NCI-H1436 treated with DMSO at 0.1 percent for 48 hours (cell line): ENCODE measurements around the gene IKZF2.
"Not testable (repeated sequence)": the region's sequence is repeated elsewhere in the genome, so short reads cannot be mapped to it uniquely, and the experiment has no call there.

Experiments used
- DNase-seq: peaks from one replicate; lab custom pipeline; 2025; lab: John Stamatoyannopoulos, UW

The IKZF2 gene

GRCh38 chr2:213034585-213034984, 116.8 kb downstream of the IKZF2 start:
- DNase-seq, result no peak

- no peak for DNase-seq
Measured at GRCh38 chr2:213032607-213033006, 118.8 kb downstream of the IKZF2 start.

- DNase-seq, result no peak
Measured at GRCh38 chr2:213022987-213023386, 128.4 kb downstream of the IKZF2 start.

- DNase-seq, result no peak
Measured at GRCh38 chr2:213021971-213022899, 129.2 kb downstream of the IKZF2 start.

- not testable (repeated sequence) for DNase-seq
Measured at GRCh38 chr2:213020913-213021312, 130.5 kb downstream of the IKZF2 start.

- DNase-seq, result no peak
Measured at GRCh38 chr2:213020268-213020667, 131.1 kb downstream of the IKZF2 start.

GRCh38 chr2:213019368-213019767, 132.0 kb downstream of the IKZF2 start:
- no peak for DNase-seq

- no peak for DNase-seq
Measured at GRCh38 chr2:213018340-213018901, 133.0 kb downstream of the IKZF2 start.

- no peak for DNase-seq
Measured at GRCh38 chr2:213017404-213017803, 134.0 kb downstream of the IKZF2 start.

GRCh38 chr2:213016984-213017351, 134.4 kb downstream of the IKZF2 start:
- no peak for DNase-seq

GRCh38 chr2:213016166-213016983, 135.0 kb downstream of the IKZF2 start:
- no peak for DNase-seq

GRCh38 chr2:213015387-213016165, 135.8 kb downstream of the IKZF2 start:
- no peak for DNase-seq

GRCh38 chr2:213013979-213014378, 137.4 kb downstream of the IKZF2 start:
- DNase-seq, result no peak

GRCh38 chr2:213011505-213011904, 139.9 kb downstream of the IKZF2 start:
- DNase-seq, result no peak

- no peak for DNase-seq
Measured at GRCh38 chr2:213010106-213010779, 141.2 kb downstream of the IKZF2 start.

GRCh38 chr2:213007290-213007838, 144.0 kb downstream of the IKZF2 start:
- no peak for DNase-seq

- DNase-seq, result no peak
Measured at GRCh38 chr2:213004197-213004821, 147.1 kb downstream of the IKZF2 start.

GRCh38 chr2:213002383-213002782, 149.0 kb downstream of the IKZF2 start:
- DNase-seq, result no peak

- no peak for DNase-seq
Measured at GRCh38 chr2:213001297-213001910, 150.0 kb downstream of the IKZF2 start.
